ENCODE results near the gene RNF111. TPM values are rescaled to one million over a fixed set of nuclear protein-coding genes. Genes with fewer than 3 reads are reported as not detected.

The RNF111 gene
- total RNA-seq, 4 donors from 2014 or later: 14.5 to 18.4 (median 15.8) TPM

- in situ Hi-C loops (cut with MboI; ENCODE audit: low sequenced_read_pairs in 4 of 4) (no loop called here), intact Hi-C loops (cut with DNase I; ENCODE audit: low total_unique reads) (no loop called here)
- Histone ChIP-seq H3K4me3 (no peak overlapping the region), H3K4me1 (peaks cover 2 to 15% of the 10 kb centered on the region in 2 donors), H3K36me3 (no peaks in the 10 kb centered on the region), H3K27ac (no peak overlapping the region), H3K27me3 (no peaks in the 10 kb centered on the region), H3K9me3 (no peaks in the 10 kb centered on the region)
- no peak for DNase-seq
- no peak for ATAC-seq
- TF ChIP-seq POLR2A (IDR thresholded peaks at IDR 0.05): no peak
- no peak for TF ChIP-seq CTCF (IDR thresholded peaks at IDR 0.05 in 4 of 5, conservative IDR thresholded peaks at IDR 0.05 in 1 of 5)
These were observed 31.4 kb downstream of the RNF111 start for GRCh38 chr15:59018833-59019232.

GRCh38 chr15:59020322-59020721 lies 32.9 kb downstream of the RNF111 start:
- TF ChIP-seq POLR2A (IDR thresholded peaks at IDR 0.05) (no peak), CTCF (IDR thresholded peaks at IDR 0.05 in 4 of 5, conservative IDR thresholded peaks at IDR 0.05 in 1 of 5) (no peak)
- no peak for ATAC-seq
- no peaks in the 10 kb centered on the region for H3K27me3 ChIP-seq
- H3K36me3 ChIP-seq: no peaks in the 10 kb centered on the region
- no peak for DNase-seq
- intact Hi-C loops (cut with DNase I; ENCODE audit: low total_unique reads): no loop called here
- peaks cover 0 to 4% of the 10 kb centered on the region in 2 donors for H3K4me1 ChIP-seq
- no peak overlapping the region for H3K4me3 ChIP-seq
- H3K27ac ChIP-seq: no peak overlapping the region
- in situ Hi-C loops (cut with MboI; ENCODE audit: low sequenced_read_pairs in 4 of 4): no loop called here
- no peaks in the 10 kb centered on the region for H3K9me3 ChIP-seq

- no peaks in the 10 kb centered on the region for H3K9me3 ChIP-seq
- no peak overlapping the region for H3K4me3 ChIP-seq
- no peaks in the 10 kb centered on the region for H3K36me3 ChIP-seq
- TF ChIP-seq CTCF (IDR thresholded peaks at IDR 0.05 in 4 of 5, conservative IDR thresholded peaks at IDR 0.05 in 1 of 5): no peak
- TF ChIP-seq POLR2A (IDR thresholded peaks at IDR 0.05): no peak
- in situ Hi-C loops (cut with MboI; ENCODE audit: low sequenced_read_pairs in 4 of 4): no loop called here
- DNase-seq: no peak
- intact Hi-C loops (cut with DNase I; ENCODE audit: low total_unique reads): no loop called here
- peaks cover 0 to 4% of the 10 kb centered on the region in 2 donors for H3K4me1 ChIP-seq
- ATAC-seq: no peak
- no peaks in the 10 kb centered on the region for H3K27me3 ChIP-seq
- no peak overlapping the region for H3K27ac ChIP-seq
These were observed 34.7 kb downstream of the RNF111 start for GRCh38 chr15:59022188-59022587.

GRCh38 chr15:59026207-59026606 lies 38.7 kb downstream of the RNF111 start:
- ATAC-seq: no peak
- TF ChIP-seq CTCF (IDR thresholded peaks at IDR 0.05 in 4 of 5, conservative IDR thresholded peaks at IDR 0.05 in 1 of 5) (no peak), POLR2A (IDR thresholded peaks at IDR 0.05) (no peak)
- in situ Hi-C loops (cut with MboI; ENCODE audit: low sequenced_read_pairs in 4 of 4): no loop called here
- Histone ChIP-seq H3K27me3 (no peaks in the 10 kb centered on the region), H3K27ac (no peak overlapping the region), H3K4me1 (peaks cover 0 to 4% of the 10 kb centered on the region in 2 donors), H3K9me3 (no peaks in the 10 kb centered on the region), H3K36me3 (peaks cover 0 to 6% of the 10 kb centered on the region in 2 donors), H3K4me3 (no peak overlapping the region)
- intact Hi-C loops (cut with DNase I; ENCODE audit: low total_unique reads): no loop called here
- no peak for DNase-seq

- in situ Hi-C loops (cut with MboI; ENCODE audit: low sequenced_read_pairs in 4 of 4) (no loop called here), intact Hi-C loops (cut with DNase I; ENCODE audit: low total_unique reads) (no loop called here)
- TF ChIP-seq POLR2A (IDR thresholded peaks at IDR 0.05) (no peak), CTCF (IDR thresholded peaks at IDR 0.05 in 4 of 5, conservative IDR thresholded peaks at IDR 0.05 in 1 of 5) (no peak)
- H3K4me1 ChIP-seq: peaks cover 7 to 11% of the 10 kb centered on the region in 2 donors
- peaks cover 0 to 17% of the 10 kb centered on the region in 2 donors for H3K36me3 ChIP-seq
- DNase-seq (no peak), ATAC-seq (no peak)
- no peaks in the 10 kb centered on the region for H3K27me3 ChIP-seq
- H3K9me3 ChIP-seq: no peaks in the 10 kb centered on the region
- no peak overlapping the region for H3K4me3 ChIP-seq
- H3K27ac ChIP-seq: no peak overlapping the region
These were observed 41.0 kb downstream of the RNF111 start for GRCh38 chr15:59028387-59028955.
